UCSD-AML1 (cell line): ENCODE measurements around the gene PDE9A.

ENCODE experiments used
- DNase-seq: peaks from one replicate; lab custom pipeline; 2025; ENCODE audit not compliant: unreplicated experiment; lab: John Stamatoyannopoulos, UW

The PDE9A gene

GRCh38 chr21:42684109-42684916, 30.9 kb downstream of the PDE9A start:
- DNase-seq = peak; percentile 79

- DNase-seq = no peak
Observed at GRCh38 chr21:42685036-42685435, 31.6 kb downstream of the PDE9A start.

- DNase-seq = no peak
Observed at GRCh38 chr21:42685954-42686500, 32.6 kb downstream of the PDE9A start.

- DNase-seq = no peak
Observed at GRCh38 chr21:42687796-42688195, 34.4 kb downstream of the PDE9A start.

GRCh38 chr21:42688226-42688840, 34.9 kb downstream of the PDE9A start:
- no peak for DNase-seq

- DNase-seq = no peak
Observed at GRCh38 chr21:42688841-42689371, 35.5 kb downstream of the PDE9A start.

- DNase-seq = no peak
Observed at GRCh38 chr21:42690586-42690985, 37.2 kb downstream of the PDE9A start.

GRCh38 chr21:42691901-42692559, 38.6 kb downstream of the PDE9A start:
- no peak for DNase-seq

GRCh38 chr21:42692688-42693087, 39.3 kb downstream of the PDE9A start:
- DNase-seq = no peak

- DNase-seq = no peak
Observed at GRCh38 chr21:42694751-42695696, 41.6 kb downstream of the PDE9A start.

- DNase-seq = no peak
Observed at GRCh38 chr21:42695697-42696380, 42.4 kb downstream of the PDE9A start.

GRCh38 chr21:42696501-42697040, 43.1 kb downstream of the PDE9A start:
- no peak for DNase-seq

- no peak for DNase-seq
Observed at GRCh38 chr21:42698733-42699132, 45.3 kb downstream of the PDE9A start.

- DNase-seq = no peak
Observed at GRCh38 chr21:42699196-42699595, 45.8 kb downstream of the PDE9A start.

- DNase-seq = no peak
Observed at GRCh38 chr21:42701706-42702456, 48.5 kb downstream of the PDE9A start.

GRCh38 chr21:42702720-42703119, 49.3 kb downstream of the PDE9A start:
- no peak for DNase-seq

GRCh38 chr21:42703136-42703908, 49.9 kb downstream of the PDE9A start:
- DNase-seq = no peak

GRCh38 chr21:42703965-42704364, 50.5 kb downstream of the PDE9A start:
- no peak for DNase-seq
